SH-SY5Y (cell line): Measurements from ENCODE around the gene DNM2.

Experiments
- GATA2 ChIP-seq: IDR thresholded peaks from 2 replicates; pipeline ENCODE4 v1.6.1; 2011; ENCODE audit warnings: mild to moderate bottlenecking, low read depth, low read length
- GATA3 ChIP-seq: IDR thresholded peaks from 2 replicates; pipeline ENCODE4 v1.6.1; 2011; ENCODE audit warnings: low read depth, mild to moderate bottlenecking, low read length, moderate library complexity

DNA sequence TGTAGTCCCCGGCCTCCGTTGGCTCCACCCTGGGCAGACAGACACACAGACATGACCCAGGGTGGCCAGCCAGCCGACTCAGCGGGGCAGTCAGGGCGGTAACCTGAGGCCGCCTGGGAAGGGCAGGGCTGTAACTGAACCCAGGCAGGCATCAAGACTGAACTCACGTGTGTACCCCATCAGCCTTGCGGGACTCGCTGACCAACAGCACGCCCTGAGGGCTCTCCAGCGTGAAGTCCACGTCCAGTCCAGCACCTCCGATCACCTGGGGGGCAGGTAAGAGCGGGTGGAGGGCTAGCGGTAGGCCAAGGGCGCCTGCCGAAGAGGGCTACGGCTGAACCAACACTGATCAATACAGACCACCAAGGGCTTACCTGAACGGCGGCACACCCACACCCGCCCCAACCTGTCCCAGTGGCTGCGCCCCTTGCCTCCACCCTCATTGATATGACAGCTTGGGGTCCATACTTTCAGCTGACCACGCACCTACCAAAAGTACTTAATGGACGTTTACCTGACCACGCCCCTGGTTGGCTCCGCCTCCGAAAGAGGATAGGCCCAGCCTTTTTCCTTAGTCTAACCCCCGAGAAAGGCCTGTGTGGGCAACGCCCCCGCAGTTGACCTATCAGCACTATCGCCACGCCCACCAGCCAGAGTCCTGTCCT lies 117.3 kb downstream of the DNM2 start:
- TF ChIP-seq GATA2 (no peak; the same call in 1 of the 2 replicates), GATA3 (no peak)
